Endothelial cell of umbilical vein (primary cell): ENCODE data around the gene ITGA6. TPM values are rescaled to one million over a fixed set of nuclear protein-coding genes. Genes with fewer than 3 reads are reported as not detected.

Source experiments
- BruUV-seq: library from RNA; stranded (reverse); fragments of 400-500 nt; replicated peaks from 2 replicates; lab custom pipeline; 2021; lab: Mats Ljungman, UMichigan
- CTCF ChIA-PET: fragments of 300-600, 350-600 bp; sonication (Branson Sonifier 250); formaldehyde crosslinking; loops from one replicate; lab custom pipeline; 2021; ENCODE audit warnings: antibody characterized with exemption, inconsistent platforms; lab: Charles Lee
- POLR2A ChIA-PET: fragments of 300-600, 350-600 bp; sonication (Branson Sonifier 250); formaldehyde crosslinking; loops from one replicate; lab custom pipeline; 2021; ENCODE audit warnings: antibody characterized with exemption, inconsistent platforms; lab: Charles Lee
- DNase-seq: peaks from one replicate; pipeline ENCODE4 v3.0.0-alpha.2; 2011; ENCODE audit warnings: low read depth, low spot score
- FAIRE-seq: peaks from 2 replicates; lab custom pipeline; 2011; peaks lifted over from hg19 to GRCh38; lab: Jason Lieb, UNC
- H2AFZ ChIP-seq: 2 replicates; pipeline ENCODE4 v1.6.0; 2012; ENCODE audit warnings: low read depth, low read length, control low read depth, inconsistent platforms
- H3K27ac ChIP-seq: 2 replicates; pipeline ENCODE4 v1.5.1; 2011; ENCODE audit warnings: low read depth, mild to moderate bottlenecking, control low read depth, low read length, moderate library complexity; ENCODE audit not compliant: insufficient read depth
- H3K27me3 ChIP-seq, 2 experiments: 2 replicates each; pipeline versions ENCODE4 v1.6.0 to v1.6.1; 2011; ENCODE audit warnings: low read length in 2 of 2, mixed read lengths in 1 of 2; ENCODE audit not compliant: control insufficient read depth in 2 of 2, insufficient read depth in 2 of 2
- H3K36me3 ChIP-seq, 2 experiments: 2 replicates in 1 of 2; 3 replicates in 1 of 2; pipeline ENCODE4 v1.5.1; 2011; ENCODE audit warnings: low read length in 2 of 2, mild to moderate bottlenecking in 1 of 2, moderate library complexity in 1 of 2; ENCODE audit not compliant: control insufficient read depth in 2 of 2, insufficient read depth in 2 of 2; ENCODE audit errors: extremely low read depth in 1 of 2
- H3K4me1 ChIP-seq: 3 replicates; pipeline ENCODE4 v1.5.1; 2011; ENCODE audit warnings: mild to moderate bottlenecking, low read length; ENCODE audit not compliant: control insufficient read depth, insufficient read depth; ENCODE audit errors: extremely low read depth
- H3K4me2 ChIP-seq: 2 replicates; pipeline ENCODE4 v1.6.1; 2011; ENCODE audit warnings: low read length, control low read depth, mixed read lengths; ENCODE audit not compliant: insufficient read depth
- H3K4me3 ChIP-seq, 3 experiments: fragments of 200-600 bp in 1 of 3; sonication (generic), shearing (Covaris generic) in 1 of 3; replicated peaks in 1 of 3; 2 replicates each; pipeline ENCODE4 v1.5.1; 2011 to 2016; ENCODE audit warnings: control low read depth in 3 of 3, low read length in 3 of 3, mild to moderate bottlenecking in 2 of 3, inconsistent platforms in 1 of 3, low read depth in 1 of 3, moderate library complexity in 1 of 3; ENCODE audit not compliant: insufficient read depth in 1 of 3
- H3K79me2 ChIP-seq: 2 replicates; pipeline ENCODE4 v1.6.0; 2012; ENCODE audit warnings: low read length, inconsistent platforms; ENCODE audit not compliant: control insufficient read depth, insufficient read depth
- H3K9ac ChIP-seq: replicated peaks from 2 replicates; pipeline ENCODE3; 2011; ENCODE audit warnings: low read length, control low read depth; ENCODE audit not compliant: insufficient read depth; ENCODE audit errors: extremely low read depth
- H3K9me1 ChIP-seq: replicated peaks from 3 replicates; pipeline ENCODE4 v1.6.0; 2011; ENCODE audit warnings: mild to moderate bottlenecking, low read length; ENCODE audit not compliant: control insufficient read depth, insufficient read depth; ENCODE audit errors: extremely low read depth
- H3K9me3 ChIP-seq: replicated peaks from 2 replicates; pipeline ENCODE4 v1.5.1; 2012; ENCODE audit warnings: low read length, inconsistent platforms; ENCODE audit not compliant: control insufficient read depth, insufficient read depth
- H4K20me1 ChIP-seq: replicated peaks from 2 replicates; pipeline ENCODE3; 2011; ENCODE audit warnings: mild to moderate bottlenecking, low read length; ENCODE audit not compliant: control insufficient read depth, insufficient read depth; ENCODE audit errors: extremely low read depth
- CTCF ChIP-seq, 2 donors: IDR thresholded peaks; 1 replicate in 1 of 2; 2 replicates in 1 of 2; pipeline ENCODE4 v1.5.1; 2011; ENCODE audit warnings: low read length in 2 of 2, mild to moderate bottlenecking in 2 of 2, moderate library complexity in 2 of 2, control low read depth in 1 of 2, inconsistent platforms in 1 of 2, low read depth in 1 of 2; ENCODE audit not compliant: insufficient read depth in 1 of 2; ENCODE audit errors: extremely low read depth in 1 of 2
- EZH2 ChIP-seq: IDR thresholded peaks from 2 replicates; pipeline ENCODE4 v1.6.1; 2012; ENCODE audit warnings: borderline replicate concordance, low read depth, mild to moderate bottlenecking, moderate library complexity, low read length, inconsistent platforms; ENCODE audit not compliant: severe bottlenecking
- FOS ChIP-seq: IDR thresholded peaks from 2 replicates; pipeline ENCODE4 v1.6.1; 2011; ENCODE audit warnings: mild to moderate bottlenecking, low read length, moderate library complexity, borderline replicate concordance; ENCODE audit not compliant: insufficient read depth
- GATA2 ChIP-seq: IDR thresholded peaks from 2 replicates; pipeline ENCODE4 v1.7.0; 2011; ENCODE audit warnings: low read depth, mild to moderate bottlenecking, moderate library complexity, mixed read lengths, low read length; ENCODE audit not compliant: insufficient read length, insufficient read depth
- JUN ChIP-seq: IDR thresholded peaks from 2 replicates; pipeline ENCODE4 v1.6.1; 2011; ENCODE audit warnings: borderline replicate concordance, low read depth; ENCODE audit not compliant: insufficient read length, insufficient read depth
- MAX ChIP-seq: IDR thresholded peaks from 2 replicates; pipeline ENCODE4 v1.6.1; 2011; ENCODE audit not compliant: insufficient read depth, insufficient read length
- MYC ChIP-seq: IDR thresholded peaks from one replicate; pipeline ENCODE4 v1.6.1; 2011; ENCODE audit warnings: mild to moderate bottlenecking, low read depth, low read length
- POLR2A ChIP-seq: IDR thresholded peaks from 2 replicates; pipeline ENCODE4 v1.6.1; 2012; ENCODE audit warnings: low read depth, mild to moderate bottlenecking, control low read depth, low read length
- POLR2AphosphoS5 ChIP-seq: IDR thresholded peaks from 2 replicates; pipeline ENCODE4 v1.6.1; 2012; ENCODE audit warnings: low read depth, mild to moderate bottlenecking, control low read depth, low read length, moderate library complexity; ENCODE audit not compliant: insufficient read depth
- dilution Hi-C: fragments of 300-500 bp; cut with MboI; formaldehyde crosslinking; loops from one replicate; pipeline ENCODE4 v1.15.0; 2019; ENCODE audit warnings: low sequenced_read_pairs; ENCODE audit not compliant: extremely low pct_ligation_motif_present
- intact Hi-C: fragments of 100-400 bp; cut with micrococcal nuclease; formaldehyde crosslinking; loops from one replicate; pipeline ENCODE4 v1.10.0; 2022
- polyA plus RNA-seq, 4 experiments: library from polyadenylated mRNA; depleted of rRNA in 3 of 4; stranded (reverse) in 3 of 4; unstranded in 1 of 4; fragments of >200 nt; gene quantifications; 2 replicates each; pipeline versions ENCODE4 v1.2.1 to v1.2.3, GENCODE V29; 2011 to 2012; ENCODE audit warnings: missing spikeins in 1 of 4
- total RNA-seq: library from RNA; stranded (reverse); gene quantifications from 2 replicates; pipeline ENCODE4 v1.2.3, GENCODE V29; 2021

The ITGA6 gene
- total and polyA plus RNA-seq, 2 donors (not counting 3 experiments of a cell fraction or from before 2014, with no cell fraction given): 24.9 to 208 TPM

- dilution Hi-C loops: no loop called here
- CTCF ChIA-PET: no interaction called here
Measured at GRCh38 chr2:172420216-172420615, 7.2 kb upstream of the ITGA6 start.

More at GRCh38 chr2:172420216-172420615, 7.2 kb upstream of the ITGA6 start:
- Histone ChIP-seq H3K79me2 (no peaks in the 10 kb centered on the region), H3K9ac (no peak overlapping the region), H3K36me3 (no peaks in the 10 kb centered on the region), H3K9me3 (no peaks in the 10 kb centered on the region), H3K4me2 (no peak overlapping the region), H3K27me3 (no peaks in the 10 kb centered on the region), H3K27ac (no peak overlapping the region), H4K20me1 (no peaks in the 10 kb centered on the region), H2AFZ (no peak overlapping the region), H3K9me1 (no peaks in the 10 kb centered on the region), H3K4me3 (no peak overlapping the region), H3K4me1 (no peaks in the 10 kb centered on the region)
- intact Hi-C loops: no loop called here
- FAIRE-seq (no peak), DNase-seq (no peak)
- no peak for TF ChIP-seq EZH2
- TF ChIP-seq GATA2: no peak
- TF ChIP-seq POLR2AphosphoS5: no peak
- TF ChIP-seq POLR2A: no peak
- TF ChIP-seq MYC: no peak
- TF ChIP-seq CTCF (IDR thresholded peaks at IDR 0.05; ENCODE audit: extremely low read depth in 1 of 2, insufficient read depth in 1 of 2, low read depth in 1 of 2, low read length in 2 of 2): no peak
- TF ChIP-seq FOS: no peak
- TF ChIP-seq MAX: no peak
- no peak for TF ChIP-seq JUN
- BruUV-seq: no TSS peak
- POLR2A ChIA-PET: no interaction called here
